HL-60/S4 treated with retinoic acid at 250 ng/mL for 4 days and 3 days (cell line): ENCODE data around the gene KCNK3.
"Not testable (repeated sequence)": the region's sequence is repeated elsewhere in the genome, so short reads cannot be mapped to it uniquely, and the experiment has no call there.

Experiments used
- in situ Hi-C: fragments of 300-500 bp; cut with MboI; formaldehyde crosslinking; loops from 2 replicates; pipeline ENCODE4 v1.7.0; 2022; ENCODE audit warnings: low sequenced_read_pairs

The KCNK3 gene

DNA sequence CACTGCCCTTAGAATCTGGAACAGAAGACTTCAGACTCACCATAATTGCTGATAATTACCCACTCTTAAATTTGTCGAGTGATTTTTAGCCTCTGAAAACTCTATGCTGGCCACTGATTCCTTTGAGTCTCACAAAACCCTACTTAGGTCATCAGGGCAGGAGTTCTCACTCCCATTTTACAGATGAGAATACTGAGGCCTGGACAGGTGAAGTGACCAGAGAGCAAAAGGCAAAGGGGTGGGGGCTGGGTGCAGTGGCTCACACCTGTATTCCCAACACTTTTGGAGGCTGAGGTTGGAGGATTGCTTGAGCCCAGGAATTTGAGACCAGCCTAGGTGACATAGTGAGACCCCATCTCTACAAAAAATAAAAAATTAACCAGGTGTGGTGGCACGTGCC lies 36.8 kb downstream of the KCNK3 start:
- in situ Hi-C loops, result no loop called here

DNA sequence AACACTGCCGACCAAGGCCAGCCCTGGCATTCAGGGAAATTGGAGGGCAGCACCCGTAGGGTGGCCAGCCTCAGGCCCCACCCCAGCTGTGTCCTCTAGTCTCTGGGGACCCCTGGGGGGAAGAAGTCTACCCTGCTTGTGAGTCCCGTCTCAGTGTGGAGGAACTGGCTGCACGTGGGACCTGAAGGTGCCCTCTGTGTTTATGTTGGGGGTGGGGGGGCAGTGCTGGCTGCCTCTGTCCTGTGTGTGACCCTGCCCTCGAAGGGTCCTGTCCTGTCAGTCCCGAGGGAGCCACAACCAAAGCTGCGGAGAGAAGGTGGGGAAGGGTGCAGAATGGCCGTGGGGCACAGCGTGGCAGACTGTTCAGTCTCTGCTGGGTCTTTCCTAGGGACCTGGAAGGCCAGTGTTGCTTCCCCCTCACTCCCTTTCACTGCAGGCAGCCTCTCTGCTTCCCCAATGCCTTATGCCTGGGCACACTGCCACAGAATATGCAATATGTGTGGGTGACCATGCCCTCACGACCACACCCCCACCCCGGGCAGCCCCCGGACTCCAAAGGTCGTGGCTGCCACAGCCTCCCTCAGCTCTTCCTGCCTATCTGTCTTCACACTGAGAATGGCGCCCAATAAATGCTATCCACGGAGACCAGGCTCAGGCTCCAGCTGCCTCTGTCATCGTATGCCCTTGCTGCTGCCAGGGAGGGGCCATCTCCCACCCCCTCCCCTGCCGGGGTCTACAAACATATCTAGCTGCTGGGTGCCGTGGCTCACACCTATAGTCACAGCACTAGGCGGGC lies 38.2 kb downstream of the KCNK3 start:
- in situ Hi-C loops, result no loop called here

DNA sequence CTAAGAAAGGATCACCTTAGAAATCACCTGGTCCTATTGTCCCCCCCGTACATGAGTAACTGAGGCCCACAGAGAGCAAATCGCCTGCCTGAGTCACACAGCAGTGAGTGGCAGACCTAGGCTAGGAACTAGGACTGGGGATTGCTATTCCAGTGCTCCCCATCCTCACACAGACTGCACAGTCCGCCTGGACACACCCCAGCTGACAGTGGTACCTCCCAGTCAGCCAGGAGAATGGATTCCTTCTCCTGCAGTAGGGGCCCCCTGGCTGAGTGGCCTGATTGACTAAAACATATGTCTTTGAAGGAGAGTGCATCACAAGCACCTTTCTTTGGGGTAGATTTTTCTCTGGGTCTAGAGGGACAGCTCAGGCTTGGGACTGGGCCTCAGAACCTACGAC lies 39.2 kb downstream of the KCNK3 start:
- in situ Hi-C loops, result no loop called here

DNA sequence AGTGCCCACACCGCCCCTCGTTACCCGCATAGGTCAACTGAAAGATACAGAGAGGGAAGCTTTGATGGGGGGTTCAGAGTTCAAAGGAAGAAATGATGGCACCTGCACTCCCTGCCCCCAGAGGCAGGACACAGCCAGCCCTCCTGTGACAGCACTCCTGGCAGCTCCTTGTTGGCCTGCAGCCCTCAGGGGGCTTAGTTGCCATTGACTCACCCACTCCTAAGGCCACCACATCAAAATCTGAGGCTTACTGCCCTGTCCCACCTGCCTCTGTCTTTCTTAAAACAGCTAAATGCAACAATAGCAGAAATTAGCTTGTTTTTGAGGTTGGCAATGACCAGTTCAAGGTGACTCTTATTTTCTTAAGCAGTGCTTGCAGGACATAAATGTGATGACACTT lies 39.9 kb downstream of the KCNK3 start:
- in situ Hi-C loops, result no loop called here

DNA sequence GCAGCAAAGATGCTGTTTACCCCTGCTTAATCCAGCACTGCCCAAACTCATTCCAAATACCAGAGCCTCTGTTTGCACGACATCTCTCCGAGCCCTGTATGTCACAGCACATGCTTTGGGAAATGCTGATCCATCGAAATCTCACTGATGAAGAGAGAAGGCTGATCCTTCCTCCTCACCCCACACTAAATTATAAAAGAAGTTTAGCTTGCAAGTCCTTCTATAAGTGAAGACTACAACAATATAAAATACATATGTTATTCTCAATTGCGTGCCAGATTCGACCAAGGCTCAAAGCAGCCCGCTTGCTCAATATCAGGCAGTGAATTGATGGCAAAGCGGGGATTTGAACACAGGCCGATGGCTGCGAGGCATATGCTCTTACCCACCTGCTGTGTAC lies 40.9 kb downstream of the KCNK3 start:
- in situ Hi-C loops, result no loop called here

DNA sequence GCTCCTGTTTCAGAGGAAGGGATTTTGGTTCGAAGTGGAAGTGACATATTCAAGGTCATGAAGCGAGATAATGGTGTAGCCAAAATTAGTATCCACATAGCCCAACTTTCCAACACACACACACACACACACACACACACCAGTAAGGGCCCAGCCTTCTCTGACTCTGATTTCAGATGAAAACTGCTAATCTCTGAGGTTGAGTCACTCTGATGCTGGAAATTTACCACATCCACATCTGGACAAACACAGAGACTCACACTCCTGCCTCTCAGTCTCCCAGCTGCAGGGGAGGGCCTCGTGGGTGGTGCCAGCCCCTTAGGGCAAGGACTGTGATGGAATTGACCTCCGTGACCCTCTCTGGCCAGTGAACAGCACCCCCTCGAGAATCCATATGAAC lies 42.6 kb downstream of the KCNK3 start:
- in situ Hi-C loops, result no loop called here

DNA sequence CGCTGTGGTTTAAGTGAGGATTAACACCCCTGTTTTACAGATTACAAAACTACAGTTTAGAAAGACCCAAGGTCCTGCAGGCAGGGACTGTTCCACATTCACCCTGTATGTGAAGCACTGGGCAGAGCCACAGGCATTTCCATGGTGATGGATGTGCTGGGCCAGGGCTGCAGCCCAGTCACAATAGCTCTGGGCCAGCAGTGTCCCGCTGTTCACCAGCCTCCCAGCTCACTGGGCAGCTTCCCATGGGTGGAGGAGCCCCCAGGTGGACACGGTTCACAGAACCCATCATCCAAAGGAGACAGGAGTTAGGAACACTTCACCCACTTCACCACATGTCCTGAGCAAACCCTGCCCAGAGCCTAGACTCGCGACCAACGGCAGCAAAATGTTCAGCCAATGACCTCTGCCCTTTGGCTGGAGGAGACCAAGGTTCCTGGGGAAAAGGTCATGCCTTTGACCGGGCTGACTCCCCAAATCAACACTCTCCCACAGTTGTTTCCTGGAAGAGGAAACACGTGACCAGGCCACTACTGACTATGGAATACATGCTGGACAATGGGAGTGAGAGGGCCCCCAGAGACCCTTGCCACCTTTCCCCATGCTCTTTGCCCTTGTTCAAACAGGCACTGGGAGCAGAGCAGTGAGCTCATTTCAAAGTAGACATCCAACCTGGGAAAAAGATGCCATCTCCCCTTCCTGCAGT lies 43.5 kb downstream of the KCNK3 start:
- in situ Hi-C loops, result no loop called here

DNA sequence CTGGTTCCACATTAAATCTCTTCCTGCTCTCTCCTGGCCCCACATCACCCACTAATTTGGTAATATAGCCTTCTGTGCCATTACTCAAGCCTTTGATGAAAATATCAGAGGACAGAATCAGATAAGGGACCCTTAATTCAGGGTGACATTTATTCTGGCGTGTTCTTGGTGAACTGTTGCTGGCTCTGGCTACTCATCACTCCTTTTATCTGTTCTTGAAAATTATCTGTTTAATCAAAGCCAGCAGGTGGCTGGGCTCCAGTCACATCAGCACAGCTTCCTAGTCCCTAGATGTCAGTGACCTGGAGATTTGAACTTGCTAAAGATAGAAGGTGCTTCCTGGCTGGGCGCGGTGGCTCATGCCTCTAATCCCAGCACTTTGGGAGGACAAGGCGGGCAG lies 44.7 kb downstream of the KCNK3 start:
- in situ Hi-C loops, result no loop called here

DNA sequence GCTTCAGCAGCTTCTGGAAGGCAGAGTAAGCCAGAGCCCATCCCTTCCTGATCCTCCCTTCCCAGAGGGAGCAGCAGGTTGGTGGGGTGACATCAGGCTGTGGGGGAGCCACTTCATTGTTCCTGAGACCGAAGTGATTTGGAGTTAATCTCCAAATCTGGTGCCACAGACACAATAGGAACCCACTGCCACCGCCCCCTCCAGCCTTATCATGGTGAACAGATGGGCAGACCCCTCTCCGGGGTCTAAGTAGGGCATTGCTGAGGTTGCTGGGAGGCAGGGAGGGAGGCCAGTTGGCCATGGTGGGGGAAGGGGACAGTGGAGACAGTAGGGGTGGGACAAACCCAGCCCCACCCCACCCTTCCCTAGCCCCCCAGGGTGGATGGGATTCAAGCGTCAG lies 46.0 kb downstream of the KCNK3 start:
- in situ Hi-C loops, result no loop called here

DNA sequence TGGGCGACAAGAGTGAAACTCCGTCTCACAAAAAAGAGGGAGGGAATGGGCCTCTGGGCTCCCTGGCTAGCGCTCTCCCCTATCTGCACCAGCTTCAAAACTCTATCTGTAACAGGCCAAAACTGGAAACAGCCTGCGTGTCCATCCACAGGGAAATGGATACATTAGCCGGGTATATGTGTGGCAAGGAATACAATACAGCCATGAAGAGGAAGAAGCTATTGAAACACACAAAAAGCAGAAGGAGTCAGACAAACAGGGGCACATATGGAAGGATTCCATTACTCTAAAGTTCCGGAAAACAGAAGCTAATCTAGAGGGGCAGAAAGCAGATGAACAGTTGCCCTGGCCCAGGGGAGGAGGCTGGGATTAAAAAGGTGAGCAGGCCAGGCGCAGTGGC lies 47.0 kb downstream of the KCNK3 start:
- in situ Hi-C loops, result no loop called here

DNA sequence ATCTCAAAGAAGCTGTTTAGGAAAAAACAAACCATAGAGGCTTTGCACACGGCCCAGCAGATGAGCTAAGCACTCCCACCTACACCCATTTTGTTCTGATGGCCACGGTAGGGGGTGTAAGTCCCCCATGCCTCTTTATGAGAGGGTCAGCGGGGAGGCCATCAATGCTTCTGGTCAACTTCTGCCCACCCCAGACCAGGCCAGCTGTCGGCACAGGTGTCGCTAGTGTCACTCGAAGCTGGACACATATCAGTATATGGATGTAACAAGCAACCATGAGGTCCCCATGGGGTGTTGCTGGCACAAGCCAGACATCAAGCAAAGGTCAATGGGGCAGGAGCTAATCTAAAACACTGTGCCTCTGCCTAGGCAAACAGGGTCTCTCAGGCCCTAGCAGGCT lies 47.8 kb downstream of the KCNK3 start:
- in situ Hi-C loops, result loop anchor here (10.0 kb wide), 1 partner anchor 126 kb away; no protein-coding TSS in a partner anchor

DNA sequence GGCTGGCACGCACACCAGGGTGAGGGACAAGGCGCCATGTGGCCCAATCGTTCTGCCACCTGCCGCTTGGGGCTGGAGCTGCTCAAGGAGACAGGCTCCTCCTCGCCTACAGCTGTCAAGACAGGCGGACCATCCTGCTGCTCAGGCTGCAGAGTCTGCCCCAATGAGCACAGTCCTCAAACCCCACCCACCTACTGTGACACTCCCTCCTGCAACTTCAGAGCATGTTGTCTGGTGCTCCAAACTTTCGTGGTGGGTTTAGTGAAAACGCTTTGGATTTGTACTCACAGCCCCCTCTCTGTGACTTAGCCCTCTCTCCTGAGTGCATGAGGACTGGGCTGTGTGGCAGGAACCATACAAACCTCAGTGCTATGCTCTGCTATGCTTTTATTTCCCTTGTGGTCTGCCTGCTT lies 48.4 kb downstream of the KCNK3 start:
- in situ Hi-C loops, result loop anchor here (10.0 kb wide), 1 partner anchor 126 kb away; no protein-coding TSS in a partner anchor

DNA sequence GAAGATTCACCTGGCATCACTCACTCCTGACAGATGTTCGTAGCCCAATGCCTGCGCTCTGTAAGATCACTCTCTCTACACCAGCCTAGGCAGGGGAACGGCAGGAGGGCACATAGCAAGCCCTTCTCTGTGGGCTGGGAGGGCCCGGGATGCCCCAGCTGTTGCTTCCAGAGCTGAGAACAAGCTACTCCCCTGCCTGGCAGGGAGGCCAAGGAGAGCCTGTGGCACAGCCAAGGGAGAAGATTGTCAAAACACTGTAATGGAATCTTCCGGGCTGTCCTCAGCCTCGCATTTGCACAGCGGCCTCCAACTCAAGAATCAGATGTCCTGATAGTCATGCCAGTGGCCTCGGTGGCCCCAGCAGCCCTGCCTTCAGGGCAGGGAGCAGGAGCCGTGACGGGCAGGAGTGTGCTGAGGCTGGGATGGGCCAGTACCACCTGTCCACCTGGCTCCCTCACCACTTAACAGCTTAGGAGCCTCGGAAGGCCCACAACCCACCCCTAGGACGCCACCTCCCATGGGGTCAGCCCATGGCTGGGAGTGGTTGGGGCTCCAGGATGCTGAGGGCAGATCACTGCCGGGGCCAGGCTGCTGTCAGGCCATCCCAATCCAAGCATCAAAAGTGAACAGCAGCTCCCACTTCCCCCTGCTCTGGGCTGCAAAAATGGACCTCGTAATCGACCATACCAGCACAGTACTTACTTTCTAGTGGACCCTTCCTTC lies 49.7 kb downstream of the KCNK3 start:
- in situ Hi-C loops, result loop anchor here (10.0 kb wide), 1 partner anchor 127 kb away; no protein-coding TSS in a partner anchor

DNA sequence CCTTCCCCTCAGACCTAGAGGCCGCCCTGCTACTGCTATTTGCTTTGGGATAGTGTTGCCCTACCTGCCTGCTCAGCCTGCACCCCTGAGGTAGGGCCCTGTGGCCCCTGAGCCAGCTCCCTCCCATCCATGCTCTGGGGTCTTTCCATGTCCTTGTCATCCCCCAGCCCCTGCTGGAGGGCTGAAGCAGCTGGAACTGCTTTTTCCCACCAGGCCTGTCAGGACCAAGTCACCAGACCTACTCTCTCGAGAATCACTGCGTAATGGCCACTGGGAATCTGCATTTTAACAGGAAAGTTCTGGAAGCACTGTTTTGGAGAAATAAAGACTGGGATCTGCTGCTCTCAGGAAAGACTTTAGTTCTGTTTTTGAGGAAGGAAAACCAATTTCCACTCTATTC lies 51.3 kb downstream of the KCNK3 start:
- in situ Hi-C loops, result loop anchor here (10.0 kb wide), 1 partner anchor 129 kb away; no protein-coding TSS in a partner anchor

DNA sequence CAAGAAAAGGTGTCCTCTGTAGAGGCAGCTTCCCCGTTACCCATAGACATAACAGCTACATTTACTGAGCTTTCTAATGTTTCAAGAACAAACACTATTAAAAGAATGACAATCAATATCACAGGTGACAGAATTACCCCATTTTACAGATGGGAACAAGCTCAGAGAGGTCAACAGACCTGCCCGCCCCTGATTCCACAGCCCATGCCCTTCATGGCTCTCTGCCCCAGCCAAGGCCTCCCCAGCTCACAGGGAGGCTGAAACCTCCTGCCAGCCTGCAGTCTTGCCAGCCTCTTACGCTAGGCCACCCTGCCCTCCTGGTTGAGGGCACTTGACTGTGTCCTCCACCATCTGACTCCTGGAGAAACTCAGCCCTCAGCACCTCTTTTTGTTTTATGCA lies 52.4 kb downstream of the KCNK3 start:
- in situ Hi-C loops, result loop anchor here (10.0 kb wide), 1 partner anchor 130 kb away; no protein-coding TSS in a partner anchor

DNA sequence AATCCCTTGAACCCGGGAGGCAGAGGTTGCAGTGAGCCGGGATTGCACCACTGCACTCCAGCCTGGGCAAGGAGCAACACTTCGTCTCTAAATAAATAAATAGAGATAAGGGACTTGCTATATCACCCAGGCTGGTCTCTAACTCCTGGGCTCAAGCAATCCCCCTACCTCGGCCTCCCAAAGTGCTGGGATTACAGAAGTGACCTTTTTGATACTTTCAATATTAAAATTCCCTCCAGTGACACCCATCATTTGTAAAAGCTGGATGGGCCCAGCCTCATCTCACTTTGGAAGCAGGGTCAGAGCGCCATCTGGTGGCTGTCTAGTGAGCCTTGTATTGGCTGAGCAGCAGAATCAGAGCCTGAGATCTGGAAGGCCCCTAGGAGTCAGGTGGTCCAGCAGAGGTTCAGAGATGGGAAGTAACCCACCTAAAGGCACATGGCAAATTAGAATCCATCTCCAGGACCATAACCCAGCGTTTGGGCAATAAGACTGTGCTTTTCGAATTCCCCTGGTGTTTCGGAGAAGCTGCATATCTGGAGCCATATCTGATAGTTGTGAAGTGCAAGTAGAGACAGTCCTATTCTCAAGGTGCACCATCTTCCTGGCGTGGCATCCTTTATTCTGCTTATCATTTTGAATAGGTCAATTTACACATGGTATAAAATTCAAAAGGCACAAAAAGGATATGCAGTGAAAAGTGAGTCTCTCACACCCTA lies 53.2 kb downstream of the KCNK3 start:
- in situ Hi-C loops, result loop anchor here (10.0 kb wide), 1 partner anchor 131 kb away; no protein-coding TSS in a partner anchor

DNA sequence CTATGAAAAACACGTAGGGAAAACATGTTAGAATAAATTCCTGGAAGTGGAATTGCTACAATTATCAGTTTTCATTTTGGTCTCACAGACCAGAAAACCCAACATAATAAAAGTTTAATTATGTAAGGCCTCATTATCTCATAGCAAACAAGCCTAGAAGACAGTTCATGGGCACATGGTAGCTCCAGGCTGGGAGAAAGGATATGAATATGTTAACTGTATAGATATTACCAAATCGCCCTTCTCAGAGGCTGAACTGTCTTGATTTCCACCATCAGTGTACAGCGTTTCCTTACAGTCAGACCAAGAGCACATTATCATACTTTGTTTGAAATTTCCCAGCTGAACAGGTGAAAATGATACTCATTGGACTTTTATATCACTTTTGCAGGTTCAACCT lies 54.4 kb downstream of the KCNK3 start:
- in situ Hi-C loops, result loop anchor here (10.0 kb wide), 1 partner anchor 132 kb away; no protein-coding TSS in a partner anchor

DNA sequence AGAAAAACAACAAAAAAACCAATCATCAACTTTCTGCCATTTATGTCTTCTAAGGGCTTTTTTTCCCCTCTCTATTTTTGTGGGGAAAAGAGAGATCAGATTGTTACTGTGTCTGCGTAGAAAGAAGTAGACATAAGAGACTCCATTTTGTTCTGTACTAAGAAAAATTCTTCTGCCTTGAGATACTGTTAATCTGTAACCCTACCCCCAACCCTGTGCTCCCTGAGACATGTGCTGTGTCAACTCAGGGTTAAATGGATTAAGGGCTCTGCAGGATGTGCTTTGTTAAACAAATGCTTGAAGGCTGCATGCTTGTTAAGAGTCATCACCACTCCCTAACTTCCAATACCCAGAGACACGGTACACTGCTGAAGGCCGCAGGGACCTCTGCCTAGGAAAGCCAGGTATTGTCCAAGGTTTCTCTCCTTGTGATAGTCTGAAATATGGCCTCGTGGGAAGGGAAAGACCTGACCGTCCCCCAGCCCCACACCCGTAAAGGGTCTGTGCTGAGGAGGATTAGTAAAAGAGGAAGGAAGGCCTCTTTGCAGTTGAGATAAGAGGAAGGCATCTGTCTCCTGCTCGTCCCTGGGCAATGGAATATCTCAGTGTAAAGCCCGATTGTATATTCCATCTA lies 57.4 kb downstream of the KCNK3 start:
- in situ Hi-C loops, result loop anchor here (10.0 kb wide), 1 partner anchor 135 kb away; no protein-coding TSS in a partner anchor

DNA sequence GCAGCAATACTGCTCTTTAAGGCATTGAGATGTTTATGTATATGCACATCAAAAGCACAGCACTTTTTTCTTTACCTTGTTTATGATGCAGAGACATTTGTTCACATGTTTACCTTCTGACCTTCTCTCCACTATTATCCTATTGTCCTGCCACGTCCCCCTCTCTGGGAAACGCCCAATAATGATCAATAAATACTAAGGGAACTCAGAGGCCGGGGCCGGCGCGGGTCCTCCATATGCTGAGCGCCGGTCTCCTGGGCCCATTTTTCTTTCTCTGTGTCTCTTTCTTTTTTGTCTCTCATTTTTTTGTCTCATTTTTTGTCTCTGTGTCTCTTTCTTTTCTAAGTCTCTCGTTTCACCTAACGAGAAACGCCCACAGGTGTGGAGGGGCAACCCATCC lies 57.9 kb downstream of the KCNK3 start:
- in situ Hi-C loops, result not testable (repeated sequence)

DNA sequence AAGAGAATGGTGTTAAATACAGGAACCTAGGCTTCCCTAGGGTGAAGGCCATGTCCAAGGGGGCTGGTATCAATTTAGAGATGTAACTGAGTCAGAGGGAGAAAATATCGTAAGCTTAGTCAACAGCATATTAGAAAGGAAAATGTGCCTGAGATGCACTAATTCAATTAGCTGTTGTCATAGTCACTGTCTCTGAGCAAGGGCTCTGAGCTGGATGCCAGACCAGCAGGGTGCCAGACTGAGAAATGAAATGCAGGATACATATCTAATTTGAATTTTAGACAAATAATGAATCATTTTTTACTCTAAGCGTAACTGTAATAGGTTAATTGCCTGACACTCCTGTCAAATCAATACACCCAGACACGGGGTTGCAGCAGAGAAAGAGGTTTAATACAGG lies 60.1 kb downstream of the KCNK3 start:
- in situ Hi-C loops, result no loop called here
